ENCODE data around the gene ZFP91. TPM values are rescaled to one million over a fixed set of nuclear protein-coding genes. Genes with fewer than 3 reads are reported as not detected.

The ZFP91 gene
- total and polyA plus RNA-seq, 2 of the 4 experiments (the other 2 are of a cell fraction), result 20.7 to 25.3 TPM

- H3K4me3 ChIP-seq (ENCODE audit: insufficient read depth, low read depth, low read length), result no peak overlapping the region
- H3K14ac ChIP-seq (replicated peaks; ENCODE audit: low read depth, low read length), result peak overlapping the region; percentile 92
- dilution Hi-C loops (cut with HindIII; ENCODE audit: low sequenced_read_pairs, unreplicated experiment), result no loop called here
- peaks cover 9% of the 10 kb centered on the region for H3K36me3 ChIP-seq (ENCODE audit: control insufficient read depth, insufficient read depth, low read length)
- peak overlapping the region; percentile 16; the same call in 1 of the 2 replicates for H3K4me2 ChIP-seq (ENCODE audit: low read depth, low read length)
- peak overlapping the region; percentile 59; the same call in 1 of the 2 replicates for H2AK5ac ChIP-seq (ENCODE audit: low read depth, low read length)
- H2BK15ac ChIP-seq (ENCODE audit: low read depth, low read length), result peak overlapping the region; percentile 84
- H2BK120ac ChIP-seq (ENCODE audit: low read depth, low read length), result peak overlapping the region; percentile 84
- no CpG with 5 or more reads among the region's 4 CpGs for WGBS, 2 experiments (ENCODE audit: extremely low coverage in 2 of 2, insufficient read length in 1 of 2)
- no peak overlapping the region for H2AFZ ChIP-seq (replicated peaks; ENCODE audit: low read length, poor library complexity)
- H2AK9ac ChIP-seq (replicated peaks; ENCODE audit: low read depth, low read length, poor library complexity), result no peak overlapping the region
- CTCF ChIA-PET, result interaction anchor here (0.7 to 1.7 kb wide), 4 partner anchors 14 to 103 kb away, joined by 3 to 5 read pairs (median 4); partner anchors contain the start of gene LPXN
- DNase-seq (peak; percentile 6), ATAC-seq (ENCODE audit: low read depth) (no peak)
- H3K18ac ChIP-seq (ENCODE audit: low read depth, low read length), result peak overlapping the region; percentile 48; the same call in 1 of the 2 replicates
- peak overlapping the region; percentile 88; the same call in 1 of the 2 replicates for H4K5ac ChIP-seq (ENCODE audit: low read depth, low read length)
- no TSS peak for BruUV-seq (replicated peaks)
- H3K9me1 ChIP-seq (ENCODE audit: insufficient read depth, low read length), result peaks cover 22% of the 10 kb centered on the region
- no peak overlapping the region for H3K9ac ChIP-seq (ENCODE audit: low read depth, low read length)
- in situ Hi-C loops (cut with MboI; ENCODE audit: low sequenced_read_pairs), result loop anchor here (5.0 kb wide), 1 partner anchor 50 kb away; the partner anchor contains the start of genes LPXN and ZFP91
- H4K91ac ChIP-seq (ENCODE audit: insufficient read depth, low read depth, low read length), result peak overlapping the region; percentile 85
- intact Hi-C loops (cut with micrococcal nuclease), result no loop called here
- H3K56ac ChIP-seq (ENCODE audit: extremely low read depth, insufficient read depth, low read length), result peak overlapping the region; percentile 61; the same call in 1 of the 2 replicates
- TF ChIP-seq BHLHE40 (IDR thresholded peaks at IDR 0.05; ENCODE audit: low read depth, low read length), result no peak
- peak; percentile 69 for TF ChIP-seq CEBPB (IDR thresholded peaks at IDR 0.05; ENCODE audit: low read depth, low read length)
- peak; percentile 96 for TF ChIP-seq MAFK (IDR thresholded peaks at IDR 0.05; ENCODE audit: low read depth, low read length)
- peak overlapping the region; percentile 57 to 93; a peak in 3 of 4 replicates for H4K8ac ChIP-seq (ENCODE audit: low read depth in 2 of 2, low read length in 2 of 2)
- H2BK5ac ChIP-seq (ENCODE audit: low read depth, low read length, poor library complexity, severe bottlenecking), result peak overlapping the region; percentile 97
- no peaks in the 10 kb centered on the region for H3K27me3 ChIP-seq (ENCODE audit: control insufficient read depth, insufficient read depth, low read length)
- peak overlapping the region; percentile 92 for H2BK20ac ChIP-seq (ENCODE audit: low read depth, low read length)
- H3K23ac ChIP-seq (ENCODE audit: low read depth, low read length), result peak overlapping the region; percentile 86; the same call in 1 of the 2 replicates
- H3K4me1 ChIP-seq (ENCODE audit: control insufficient read depth, insufficient read depth, low read length), result peaks cover 22% of the 10 kb centered on the region
- POLR2A ChIA-PET (ENCODE audit: unreplicated experiment), result interaction anchor here (0.6 kb wide), 1 partner anchor 44 kb away, joined by 3 read pairs; no protein-coding TSS in a partner anchor
- peak overlapping the region; percentile 40 for H3K27ac ChIP-seq (ENCODE audit: insufficient read depth, low read length)
- H3K79me1 ChIP-seq (ENCODE audit: low read depth in 1 of 2, low read length in 2 of 2), result peaks cover 20 to 53% of the 10 kb centered on the region in 2 experiments
- H3K4ac ChIP-seq (ENCODE audit: low read depth, low read length), result peak overlapping the region; percentile 71; the same call in 1 of the 2 replicates
- no peaks in the 10 kb centered on the region for H4K20me1 ChIP-seq (ENCODE audit: insufficient read depth, low read length)
- H3K9me3 ChIP-seq (ENCODE audit: control insufficient read depth, insufficient read depth, low read length), result no peaks in the 10 kb centered on the region
These were observed 48.1 kb downstream of the ZFP91 start for GRCh38 chr11:58626934-58627483.
